Gastrocnemius medialis (tissue), 4 donors: ENCODE measurements around the gene WDR20.

Experiments used
- POLR2A ChIP-seq, 2 donors: fragments of 450-650 bp; IDR thresholded peaks; one replicate each; pipeline ENCODE4 v1.6.1; 2017; ENCODE audit warnings: antibody characterized with exemption in 2 of 2, mild to moderate bottlenecking in 2 of 2, moderate library complexity in 2 of 2
- TF ChIP-seq, protein P1 (sequence below), 5 experiments: fragments of 450-650 bp in 3 of 5; fragments of 200-600 bp in 2 of 5; sonication (generic) in 2 of 5; IDR thresholded peaks in 4 of 5; conservative IDR thresholded peaks in 1 of 5; 1 replicate in 4 of 5; 2 replicates in 1 of 5; pipeline ENCODE4 v1.5.1; 2016 to 2019; ENCODE audit warnings: antibody characterized with exemption in 5 of 5, mild to moderate bottlenecking in 3 of 5, moderate library complexity in 3 of 5

DNA sequence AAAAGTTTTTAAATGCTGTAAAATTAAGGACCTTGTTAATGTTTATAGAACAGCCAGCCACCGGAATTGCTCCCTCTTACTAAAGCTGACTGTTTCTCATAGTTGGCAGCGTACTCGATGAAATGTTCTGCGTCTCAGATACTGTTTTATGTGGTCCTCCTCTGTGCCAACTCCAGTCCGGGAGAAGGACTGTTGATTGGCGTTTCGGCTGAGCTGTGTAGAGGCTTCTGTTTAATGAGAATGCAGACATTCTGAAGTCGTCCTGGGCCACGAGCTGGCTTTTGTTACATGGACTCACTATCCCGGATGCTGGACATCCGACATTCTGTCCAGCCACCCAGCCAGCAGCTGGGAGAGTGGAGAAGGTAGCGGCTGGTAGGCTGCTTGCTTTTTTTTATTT is 75.4 kb downstream of the WDR20 start:
- TF ChIP-seq, protein P1, sequence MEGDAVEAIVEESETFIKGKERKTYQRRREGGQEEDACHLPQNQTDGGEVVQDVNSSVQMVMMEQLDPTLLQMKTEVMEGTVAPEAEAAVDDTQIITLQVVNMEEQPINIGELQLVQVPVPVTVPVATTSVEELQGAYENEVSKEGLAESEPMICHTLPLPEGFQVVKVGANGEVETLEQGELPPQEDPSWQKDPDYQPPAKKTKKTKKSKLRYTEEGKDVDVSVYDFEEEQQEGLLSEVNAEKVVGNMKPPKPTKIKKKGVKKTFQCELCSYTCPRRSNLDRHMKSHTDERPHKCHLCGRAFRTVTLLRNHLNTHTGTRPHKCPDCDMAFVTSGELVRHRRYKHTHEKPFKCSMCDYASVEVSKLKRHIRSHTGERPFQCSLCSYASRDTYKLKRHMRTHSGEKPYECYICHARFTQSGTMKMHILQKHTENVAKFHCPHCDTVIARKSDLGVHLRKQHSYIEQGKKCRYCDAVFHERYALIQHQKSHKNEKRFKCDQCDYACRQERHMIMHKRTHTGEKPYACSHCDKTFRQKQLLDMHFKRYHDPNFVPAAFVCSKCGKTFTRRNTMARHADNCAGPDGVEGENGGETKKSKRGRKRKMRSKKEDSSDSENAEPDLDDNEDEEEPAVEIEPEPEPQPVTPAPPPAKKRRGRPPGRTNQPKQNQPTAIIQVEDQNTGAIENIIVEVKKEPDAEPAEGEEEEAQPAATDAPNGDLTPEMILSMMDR (IDR thresholded peaks at IDR 0.05 in 4 of 5, conservative IDR thresholded peaks at IDR 0.05 in 1 of 5) = no peak
- no peak for TF ChIP-seq POLR2A (IDR thresholded peaks at IDR 0.05)
